GM21786 (cell line): ENCODE measurements around the gene IRF8.
"Not testable (repeated sequence)": the region's sequence is repeated elsewhere in the genome, so short reads cannot be mapped to it uniquely, and the experiment has no call there.

Experiments
- ATAC-seq: cut with Tn5 transposase; IDR thresholded peaks from one replicate; pipeline ENCODE4 v1.9.1; 2021; ENCODE audit not compliant: unreplicated experiment

IRF8 gene

DNA sequence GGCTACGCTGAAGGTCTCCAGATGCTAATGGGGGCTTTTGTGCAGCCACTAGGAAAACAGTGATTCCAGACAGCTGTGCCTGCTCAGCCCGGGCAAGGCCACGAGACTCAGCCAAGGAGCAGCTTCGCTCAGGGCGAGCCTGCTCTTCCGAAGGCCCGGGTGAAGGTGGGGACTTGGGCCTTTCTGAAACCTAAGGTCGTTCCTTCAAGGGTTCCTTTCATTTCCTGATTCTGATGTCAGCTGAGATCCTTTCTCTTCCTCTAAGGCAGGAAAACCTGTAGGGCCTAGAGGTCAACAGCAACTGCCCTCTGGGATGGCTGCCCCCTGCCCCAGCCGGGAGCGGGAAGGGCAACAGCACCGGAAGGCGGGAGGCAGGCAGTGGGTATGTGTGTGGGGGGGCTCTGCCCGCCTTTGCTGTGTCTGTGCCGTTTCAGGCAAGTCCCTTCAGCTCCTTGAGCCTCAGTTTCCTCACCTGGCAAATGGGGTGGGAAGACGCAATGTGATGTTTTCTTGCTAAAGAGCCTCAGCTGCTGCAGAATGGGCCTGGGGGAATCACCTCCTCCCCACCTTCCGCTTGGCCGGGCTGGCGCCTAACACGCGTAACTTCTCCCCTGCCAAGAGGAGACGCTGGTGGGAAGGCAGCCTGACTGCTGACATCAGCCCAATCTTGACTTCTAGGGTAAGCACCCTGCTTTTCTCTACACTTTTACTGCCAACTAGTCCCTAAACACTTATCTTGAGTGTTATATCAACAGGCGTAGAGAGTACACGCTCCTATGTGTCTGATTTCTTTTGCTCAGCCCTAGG, 32.8 kb downstream of the IRF8 start:
- no peak for ATAC-seq

GRCh38 chr16:85934210-85934609, 35.2 kb downstream of the IRF8 start:
- ATAC-seq: no peak

DNA sequence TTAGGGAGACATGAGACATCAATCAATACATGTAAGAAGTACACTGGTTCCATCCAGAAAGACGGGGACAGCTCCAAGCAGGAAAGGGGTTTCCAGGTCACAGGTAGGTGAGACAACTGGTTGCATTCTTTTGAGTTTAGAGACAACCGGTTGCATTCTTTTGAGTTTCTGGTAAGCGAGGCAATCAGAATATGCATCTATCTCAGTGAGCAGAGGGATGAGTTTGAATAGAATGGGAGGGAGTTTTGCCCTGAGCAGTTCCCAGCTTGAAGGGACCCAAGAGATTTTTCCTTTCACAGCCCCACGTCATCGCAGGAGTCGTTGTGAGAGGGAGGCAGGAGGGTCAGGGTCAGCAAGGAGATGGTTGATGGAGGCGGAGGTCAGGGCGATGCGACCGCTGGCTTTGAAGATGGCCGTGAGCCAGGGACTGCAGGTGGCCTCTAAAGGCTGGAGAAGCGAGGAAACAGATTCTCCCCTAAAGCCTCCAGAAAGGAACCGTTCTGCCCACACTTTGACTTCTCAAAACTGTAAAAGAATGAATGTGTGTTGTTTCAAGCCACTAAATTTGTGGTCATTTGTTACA, 36.5 kb downstream of the IRF8 start:
- peak; percentile 24 for ATAC-seq

DNA sequence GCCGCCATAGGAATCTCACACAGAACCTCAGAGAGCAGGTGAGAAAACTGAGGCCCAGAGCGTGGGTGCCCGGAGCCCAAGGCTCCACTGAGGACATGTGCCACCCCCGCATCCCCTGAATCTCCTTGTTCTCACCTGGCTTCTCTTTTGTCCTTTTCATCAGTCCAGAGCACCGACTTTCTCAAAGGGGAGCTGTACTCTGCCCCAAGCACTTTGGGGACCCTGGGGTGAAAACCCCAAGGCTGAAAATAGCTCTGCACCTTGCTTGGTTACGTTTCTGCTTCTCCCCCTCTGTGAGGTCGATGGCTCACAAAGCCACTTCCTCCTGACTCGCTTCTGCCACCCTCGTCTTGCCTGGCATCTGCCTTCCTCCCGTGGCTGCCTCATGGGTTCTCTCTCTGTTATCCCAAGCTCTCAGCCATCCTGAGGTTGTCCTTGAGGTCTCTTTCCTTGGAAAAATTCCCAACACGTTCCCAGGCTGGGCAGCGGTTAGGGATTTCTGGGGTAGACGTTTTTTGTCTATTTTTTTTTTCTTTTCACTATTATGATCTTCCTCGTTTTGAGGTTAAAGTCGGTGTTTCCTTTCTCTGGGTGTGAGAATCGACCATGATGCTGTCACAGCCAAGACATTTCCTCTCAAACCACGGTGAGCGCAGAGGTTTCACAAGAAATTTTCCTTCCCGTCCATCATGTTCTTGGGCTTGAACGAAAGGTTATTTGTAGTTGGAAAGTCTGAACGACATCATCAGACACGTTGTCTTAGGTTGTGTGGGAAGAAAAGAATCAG, 37.2 kb downstream of the IRF8 start:
- peak; percentile 63 for ATAC-seq

DNA sequence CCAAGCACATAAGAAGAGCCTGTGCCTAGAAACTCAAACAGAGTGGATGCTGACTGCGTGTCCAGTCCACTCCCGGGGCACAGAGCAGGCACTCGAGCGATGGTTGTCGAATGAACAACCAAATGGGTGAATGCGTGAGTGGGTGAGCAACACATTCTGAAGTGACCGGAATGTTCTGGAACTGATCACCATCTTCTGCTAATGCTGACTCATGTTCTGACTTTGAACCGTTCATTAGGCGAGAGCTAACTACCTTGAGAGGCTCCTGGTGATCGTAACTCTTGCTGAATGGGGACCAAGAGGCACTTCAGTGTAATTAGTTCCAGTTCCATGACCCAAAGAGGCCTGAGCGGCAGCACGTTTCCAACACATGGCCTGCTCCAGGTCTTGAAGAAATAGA, 37.9 kb downstream of the IRF8 start:
- ATAC-seq: no peak

DNA sequence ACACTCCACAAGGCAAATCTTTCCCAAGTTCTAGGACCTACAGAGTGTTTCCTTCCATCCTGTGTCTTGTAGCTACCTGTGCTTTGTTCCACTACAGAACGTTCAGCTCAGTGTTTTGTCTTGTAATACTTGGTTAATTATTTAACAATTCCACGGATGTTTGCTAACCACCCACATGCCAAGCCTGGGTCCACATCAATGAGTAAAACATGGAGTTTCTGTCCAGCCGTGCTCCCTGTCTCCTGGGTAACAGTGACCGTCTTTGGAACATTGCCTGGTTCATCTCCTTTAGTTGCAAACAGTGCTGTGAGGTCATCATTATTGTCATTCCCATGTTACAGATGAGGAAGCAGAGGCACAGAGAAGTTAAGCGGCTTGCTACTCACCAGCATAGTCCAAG, 41.3 kb downstream of the IRF8 start:
- no peak for ATAC-seq

DNA sequence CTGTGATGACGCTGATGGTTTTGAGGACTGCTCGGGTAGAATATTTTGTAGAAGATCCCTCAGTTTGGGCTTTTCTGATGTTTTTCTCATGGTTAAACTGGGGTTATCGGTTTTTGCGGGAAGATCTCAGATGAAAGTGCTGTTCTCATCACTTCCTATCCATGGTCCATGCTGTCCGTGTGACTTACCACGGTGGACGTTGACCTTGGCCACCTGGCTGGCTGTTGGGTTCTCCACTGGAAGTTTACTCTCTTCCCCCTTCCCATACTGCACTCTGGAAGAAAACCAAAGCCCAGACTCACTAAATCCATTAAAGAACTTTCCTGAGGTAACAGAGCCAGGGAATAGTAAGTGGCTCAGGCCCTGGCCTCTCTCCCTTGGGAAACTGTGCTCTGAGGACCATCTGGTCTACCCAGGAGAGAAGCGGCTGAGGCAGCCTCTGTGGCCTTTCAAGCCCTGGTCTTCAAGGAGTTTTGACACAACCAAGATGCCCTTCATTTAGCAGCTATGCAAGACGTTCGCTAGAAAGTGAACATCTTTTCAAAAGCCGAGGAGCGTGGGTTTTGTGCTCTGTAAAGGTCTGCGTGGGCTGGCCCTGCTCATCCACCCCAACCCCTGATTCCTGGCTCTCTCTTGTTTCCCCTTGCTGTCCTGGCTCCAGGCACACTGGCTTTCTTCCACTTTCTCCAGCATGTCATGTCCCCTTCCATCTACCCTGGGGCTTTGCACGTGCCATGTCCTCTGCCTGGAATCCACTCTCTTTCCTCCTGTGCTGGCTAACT, 43.1 kb downstream of the IRF8 start:
- ATAC-seq: no peak

DNA sequence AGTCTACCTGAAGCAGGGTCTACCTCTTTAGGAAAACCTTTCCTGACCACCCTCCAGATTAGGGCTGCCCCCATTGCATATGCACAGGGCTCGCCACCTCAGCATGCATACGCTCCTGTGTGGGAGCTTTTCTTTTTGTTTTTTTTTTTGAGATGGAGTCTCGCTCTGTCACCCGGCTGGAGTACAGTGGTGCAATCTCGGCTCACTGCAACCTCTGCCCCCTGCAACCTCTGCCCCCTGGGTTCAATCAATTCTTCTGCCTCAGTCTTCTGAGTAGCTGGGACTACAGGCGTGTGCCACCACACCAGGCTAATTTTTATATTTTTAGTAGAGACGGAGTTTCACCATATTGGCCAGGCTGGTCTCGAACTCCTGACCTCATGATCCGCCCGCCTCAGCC, 43.7 kb downstream of the IRF8 start:
- not testable (repeated sequence) for ATAC-seq

DNA sequence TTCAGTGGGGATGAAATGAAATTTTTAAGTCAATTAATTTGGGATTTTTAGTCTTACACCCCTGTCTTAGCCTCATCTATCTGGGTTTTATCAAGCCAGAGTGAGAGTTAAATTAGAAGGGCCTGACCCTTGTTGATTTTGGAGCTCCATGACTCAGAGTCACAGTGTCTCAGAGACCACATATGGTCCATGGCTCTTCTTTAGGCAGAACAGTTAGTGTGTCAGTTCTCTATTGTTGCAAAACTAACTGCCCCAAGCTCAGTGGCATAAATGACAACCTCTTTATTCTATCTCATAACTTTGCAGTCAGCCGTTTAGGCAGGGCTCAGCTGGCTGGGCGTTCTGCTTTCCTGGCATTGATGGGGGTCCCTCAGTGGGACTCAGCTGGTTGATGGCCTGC, 44.7 kb downstream of the IRF8 start:
- ATAC-seq: no peak

DNA sequence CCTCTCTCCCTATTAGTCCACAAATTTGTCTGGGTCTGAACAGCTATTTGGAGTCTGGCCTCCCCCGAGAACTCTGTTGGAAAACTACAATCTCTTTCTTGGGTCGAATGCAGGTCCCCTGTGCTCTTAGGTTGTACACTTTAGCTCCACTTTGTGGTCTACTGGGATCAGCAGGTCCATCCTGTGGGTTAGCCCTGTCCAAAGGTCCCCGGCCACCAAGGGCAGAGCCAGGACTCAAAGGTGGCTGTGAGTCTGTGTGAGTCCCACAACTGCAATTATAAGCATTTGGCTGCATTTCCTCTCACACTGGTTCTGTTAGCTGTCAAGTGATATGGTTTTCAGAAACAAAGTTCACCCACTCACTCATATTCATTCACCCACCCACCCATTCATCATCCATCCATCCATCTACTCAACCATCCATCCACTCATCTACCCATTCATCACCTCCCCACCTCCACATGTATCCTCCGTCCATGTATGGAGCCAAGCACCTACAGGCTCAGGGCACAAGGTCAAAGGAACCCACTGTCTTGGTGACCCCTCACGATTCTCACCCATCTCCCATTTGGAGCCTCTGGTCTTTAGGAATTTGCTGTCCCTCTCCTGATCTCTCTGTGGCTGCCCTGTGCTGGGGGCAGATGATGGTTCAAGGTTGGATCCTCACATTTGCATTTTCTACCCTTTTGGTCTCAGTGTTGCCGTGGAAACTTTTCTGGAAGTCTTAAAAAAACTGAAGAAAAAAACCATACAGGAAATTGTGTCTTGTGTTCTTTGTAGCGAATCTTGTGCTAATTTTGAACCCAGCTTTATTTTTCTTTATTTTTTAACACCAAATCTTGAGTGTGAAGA, 45.8 kb downstream of the IRF8 start:
- ATAC-seq: no peak

GRCh38 chr16:85945424-85945751, 46.4 kb downstream of the IRF8 start:
- ATAC-seq: no peak

DNA sequence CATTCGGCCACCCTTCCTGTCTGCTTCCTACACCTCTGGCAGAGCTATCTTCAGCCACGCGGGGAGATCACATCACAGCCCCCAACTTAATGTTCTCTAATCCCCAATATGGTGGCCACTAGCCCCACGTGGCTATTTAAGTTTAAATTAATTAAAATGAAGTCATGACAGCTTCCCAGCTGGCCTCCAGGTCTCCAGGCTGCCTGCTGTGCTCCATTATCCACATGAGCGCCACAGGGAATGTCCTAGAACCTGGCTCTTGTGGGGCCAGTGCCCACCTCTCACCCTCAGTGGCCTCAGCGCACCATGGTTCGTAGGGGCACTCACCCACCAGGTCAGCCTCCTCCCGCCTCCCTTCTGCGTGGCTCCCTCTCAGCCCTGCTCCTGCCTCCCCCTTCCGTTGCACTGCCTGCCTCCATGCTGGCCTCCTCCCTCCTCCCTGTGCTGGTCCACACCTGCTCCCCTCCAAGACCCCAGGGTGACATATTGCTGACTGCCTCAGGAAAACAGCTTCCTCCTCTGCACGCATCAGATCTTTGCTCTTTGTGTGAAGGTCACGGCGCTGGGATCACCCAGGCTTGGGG, 47.7 kb downstream of the IRF8 start:
- no peak for ATAC-seq

DNA sequence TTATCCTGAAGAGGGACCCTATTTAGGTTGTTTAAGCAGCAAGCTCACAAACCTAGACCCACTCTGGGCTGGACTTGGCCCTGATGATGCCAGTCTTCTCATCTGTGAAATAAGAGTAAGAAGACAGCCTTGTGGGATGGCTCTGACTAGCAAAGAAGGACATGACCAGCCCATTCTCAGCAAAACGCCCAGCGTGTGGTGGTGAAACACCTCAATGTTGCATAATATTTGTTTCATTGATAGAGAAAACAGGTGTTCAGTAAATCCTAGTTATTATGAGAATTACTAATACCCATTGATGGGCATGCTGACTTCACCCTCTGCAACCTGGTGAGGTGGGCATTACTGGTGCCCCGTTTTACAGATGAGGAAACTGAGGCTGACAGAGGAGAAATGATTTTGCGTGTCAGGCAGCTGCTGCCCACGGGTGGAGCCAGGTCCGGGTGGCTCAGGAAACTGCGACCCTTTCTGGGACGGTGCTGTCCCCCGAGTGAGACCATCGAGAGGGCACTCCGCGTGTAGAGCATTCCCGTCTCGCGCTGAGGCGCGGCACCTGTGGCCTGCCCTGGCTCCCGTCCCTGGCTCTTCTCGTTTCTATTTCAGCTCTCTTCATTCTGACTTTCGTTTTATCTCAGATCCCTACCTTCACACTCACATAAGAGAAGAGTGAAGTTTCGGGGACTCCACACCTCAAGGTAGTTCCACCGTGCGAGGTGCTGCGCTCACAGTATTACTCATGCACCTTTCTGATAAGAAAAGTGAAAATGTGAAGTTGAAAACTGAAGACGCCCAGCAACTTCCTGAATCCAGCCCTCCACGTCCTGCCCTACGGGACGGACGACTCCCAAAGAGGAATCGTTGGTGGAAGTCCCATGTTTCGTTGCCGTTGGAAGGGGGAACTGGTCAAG, 48.5 kb downstream of the IRF8 start:
- ATAC-seq: peak; percentile 80

GRCh38 chr16:85948138-85948509, 49.2 kb downstream of the IRF8 start:
- ATAC-seq: peak; percentile 17

DNA sequence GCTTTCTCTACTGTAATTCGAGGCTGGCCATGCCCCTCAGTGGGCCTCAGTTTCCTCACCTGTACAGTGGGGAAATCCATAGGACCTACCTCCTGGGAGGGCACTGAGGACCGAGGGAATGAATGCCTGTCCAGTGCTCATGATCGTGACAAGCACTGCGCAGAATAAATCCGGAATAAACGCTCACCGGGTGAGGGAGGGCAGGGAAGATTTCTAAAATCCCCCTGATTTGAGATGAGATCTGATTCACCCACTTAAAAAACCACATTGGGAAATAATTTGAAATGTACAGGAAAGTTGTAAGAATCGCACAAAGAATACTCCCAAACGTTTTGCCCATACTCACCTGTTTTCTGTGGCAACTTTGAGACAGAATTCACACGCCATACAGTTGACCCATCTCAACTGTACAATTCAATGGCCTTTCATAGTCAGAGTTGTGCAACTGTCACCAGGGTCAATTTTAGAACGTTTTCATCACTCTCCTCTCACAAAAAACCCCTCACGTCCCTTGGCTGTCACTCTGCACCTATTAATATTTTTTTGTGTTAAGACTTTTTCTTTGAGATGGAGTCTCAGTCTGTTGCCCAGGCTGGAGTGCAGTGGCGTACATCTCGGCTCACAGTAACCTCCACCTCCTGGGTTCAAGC, 49.8 kb downstream of the IRF8 start:
- ATAC-seq: no peak

GRCh38 chr16:85950136-85950918, 51.4 kb downstream of the IRF8 start:
- ATAC-seq: no peak

- no peak for ATAC-seq
Measured at GRCh38 chr16:85952197-85952596, 53.2 kb downstream of the IRF8 start.

GRCh38 chr16:85952811-85953210, 53.8 kb downstream of the IRF8 start:
- no peak for ATAC-seq
